PC-3 (cell line): ENCODE measurements around the gene ZNF25. TPM values are rescaled to one million over a fixed set of nuclear protein-coding genes. Genes with fewer than 3 reads are reported as not detected.

Experiments
- ATAC-seq: fragments of 200-7000 bp; cut with Tn5 transposase; 2 replicates; pipeline ENCODE4 v1.9.1; 2020; ENCODE audit warnings: mild to moderate bottlenecking, moderate library complexity
- BruUV-seq: library from RNA; stranded (reverse); fragments of 400-500 nt; replicated peaks from 2 replicates; lab custom pipeline; 2021; lab: Mats Ljungman, UMichigan
- CTCF ChIA-PET: fragments of 300-600 bp; sonication (Branson Sonifier 250); formaldehyde crosslinking; loops from one replicate; lab custom pipeline; 2022; ENCODE audit warnings: antibody characterized with exemption; lab: Charles Lee
- POLR2A ChIA-PET: fragments of 300-600 bp; sonication (Branson Sonifier 250); formaldehyde crosslinking; loops from one replicate; lab custom pipeline; 2022; ENCODE audit warnings: antibody characterized with exemption; ENCODE audit not compliant: unreplicated experiment; lab: Charles Lee
- DNase-seq: peaks from one replicate; pipeline ENCODE4 v3.0.0-alpha.2; 2015
- H2AFZ ChIP-seq: fragments of 300-600 bp; sonication (generic); 2 replicates; pipeline ENCODE4 v1.6.0; 2016; ENCODE audit warnings: antibody characterized with exemption, low read length
- H3F3A ChIP-seq: fragments of 300-600 bp; sonication (generic); one replicate; pipeline ENCODE4 v1.6.0; 2017; ENCODE audit warnings: antibody characterized with exemption, low read length, control low read depth, mild to moderate bottlenecking; ENCODE audit not compliant: unreplicated experiment
- H3K27ac ChIP-seq: fragments of 300-600 bp; sonication (generic); 2 replicates; pipeline ENCODE4 v1.5.1; 2016; ENCODE audit warnings: mild to moderate bottlenecking, low read length
- H3K27me3 ChIP-seq: fragments of 300-600 bp; sonication (generic); 2 replicates; pipeline ENCODE4 v1.6.1; 2016; ENCODE audit warnings: low read length, mixed read lengths
- H3K36me3 ChIP-seq: fragments of 300-600 bp; sonication (generic); 2 replicates; pipeline ENCODE4 v1.6.1; 2016; ENCODE audit warnings: low read depth, mixed run types, low read length, mixed read lengths
- H3K4me1 ChIP-seq: fragments of 300-600 bp; sonication (generic); 2 replicates; pipeline ENCODE4 v1.5.1; 2016; ENCODE audit warnings: low read length; ENCODE audit not compliant: insufficient read depth
- H3K4me2 ChIP-seq: fragments of 300-600 bp; sonication (generic); 2 replicates; pipeline ENCODE4 v1.6.0; 2016; ENCODE audit warnings: low read length
- H3K4me3 ChIP-seq: fragments of 300-600 bp; sonication (generic); 2 replicates; pipeline ENCODE4 v1.5.1; 2016; ENCODE audit warnings: mild to moderate bottlenecking, low read length, mixed read lengths
- H3K79me2 ChIP-seq: fragments of 300-600 bp; sonication (generic); 2 replicates; pipeline ENCODE4 v1.6.1; 2017; ENCODE audit warnings: low read length, mixed read lengths
- H3K9ac ChIP-seq: fragments of 300-600 bp; sonication (generic); 2 replicates; pipeline ENCODE4 v1.6.0; 2016; ENCODE audit warnings: mild to moderate bottlenecking, low read length
- H3K9me2 ChIP-seq: fragments of 300-600 bp; sonication (generic); replicated peaks from 2 replicates; pipeline ENCODE4 v1.6.1; 2016; ENCODE audit warnings: mixed run types, low read length, mixed read lengths
- H3K9me3 ChIP-seq: fragments of 300-600 bp; sonication (generic); 2 replicates; pipeline ENCODE4 v1.6.1; 2016; ENCODE audit warnings: low read length, mixed read lengths
- H4K20me1 ChIP-seq: fragments of 300-600 bp; sonication (generic); 2 replicates; pipeline ENCODE4 v1.6.1; 2016; ENCODE audit warnings: low read length, mixed read lengths
- CTCF ChIP-seq: fragments of 300-600 bp; sonication (generic); conservative IDR thresholded peaks from 2 replicates; pipeline ENCODE4 v1.5.1; 2017; ENCODE audit warnings: antibody characterized with exemption, low read depth, mild to moderate bottlenecking, low read length
- EZH2 ChIP-seq: fragments of 300-600 bp; sonication (generic); IDR thresholded peaks from one replicate; pipeline ENCODE4 v1.6.1; 2017; ENCODE audit warnings: antibody characterized with exemption, mild to moderate bottlenecking, low read length; ENCODE audit not compliant: unreplicated experiment
- EZH2phosphoT487 ChIP-seq: fragments of 300-600 bp; sonication (generic); IDR thresholded peaks from 2 replicates; pipeline ENCODE4 v1.6.1; 2018; ENCODE audit warnings: mild to moderate bottlenecking, antibody characterized with exemption, low read length, borderline replicate concordance
- intact Hi-C: fragments of 100-400 bp; cut with micrococcal nuclease; formaldehyde crosslinking; loops from 2 replicates; pipeline ENCODE4 v1.9.0; 2023
- total RNA-seq: library from RNA; depleted of rRNA; stranded (reverse); fragments of >200 nt; gene quantifications from 2 replicates; pipeline ENCODE4 v1.2.3, GENCODE V29; 2014

ZNF25 gene
- total RNA-seq, 1 experiment from 2014 or later = 3.9 TPM

DNA sequence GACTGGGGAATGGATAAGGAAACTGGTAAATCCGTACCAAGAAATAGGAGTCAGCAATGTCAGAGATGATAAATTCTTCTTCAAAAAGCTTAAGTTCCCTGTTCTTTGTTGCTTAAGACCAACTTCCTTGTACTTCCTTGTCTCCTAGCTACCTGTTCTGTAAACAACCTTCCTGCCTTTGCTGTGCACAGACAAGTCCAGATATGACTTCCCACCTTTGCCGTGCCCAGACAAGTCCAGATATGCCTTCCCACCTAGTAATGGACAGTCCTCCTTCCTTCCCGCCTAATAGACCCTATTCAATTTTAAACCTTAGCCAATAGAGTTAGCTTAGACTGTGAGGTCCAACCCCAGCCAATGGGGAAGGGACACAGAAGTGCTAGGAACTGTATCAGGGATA, 31.5 kb upstream of the ZNF25 start:
- TF ChIP-seq CTCF (no peak), EZH2 (no peak), EZH2phosphoT487 (no peak)
- H3F3A ChIP-seq = no peaks in the 10 kb centered on the region
- DNase-seq (no peak), ATAC-seq (no peak)
- CTCF ChIA-PET = no interaction called here
- no peaks in the 10 kb centered on the region for H4K20me1 ChIP-seq
- H3K36me3 ChIP-seq = no peaks in the 10 kb centered on the region
- H3K9me3 ChIP-seq = no peaks in the 10 kb centered on the region
- no peak overlapping the region for H3K27ac ChIP-seq
- H3K4me3 ChIP-seq = no peak overlapping the region
- peaks cover 18% of the 10 kb centered on the region for H3K4me1 ChIP-seq
- POLR2A ChIA-PET = no interaction called here
- peaks cover 18% of the 10 kb centered on the region for H3K79me2 ChIP-seq
- H3K9ac ChIP-seq = no peak overlapping the region
- intact Hi-C loops = no loop called here
- H3K27me3 ChIP-seq = no peaks in the 10 kb centered on the region
- H2AFZ ChIP-seq = no peak overlapping the region
- no peak overlapping the region for H3K4me2 ChIP-seq
- no peaks in the 10 kb centered on the region for H3K9me2 ChIP-seq
- no TSS peak for BruUV-seq

GRCh38 chr10:38007551-38007950, 31.1 kb upstream of the ZNF25 start:
- no TSS peak for BruUV-seq
- POLR2A ChIA-PET = no interaction called here
- Histone ChIP-seq H3K4me2 (no peak overlapping the region), H3K36me3 (no peaks in the 10 kb centered on the region), H2AFZ (no peak overlapping the region), H3K9me3 (no peaks in the 10 kb centered on the region), H3K4me3 (no peak overlapping the region), H3K9ac (no peak overlapping the region), H3K27me3 (no peaks in the 10 kb centered on the region), H3K9me2 (no peaks in the 10 kb centered on the region), H3K4me1 (peaks cover 18% of the 10 kb centered on the region), H4K20me1 (no peaks in the 10 kb centered on the region), H3F3A (no peaks in the 10 kb centered on the region), H3K79me2 (peaks cover 15% of the 10 kb centered on the region), H3K27ac (no peak overlapping the region)
- ATAC-seq = no peak
- intact Hi-C loops = no loop called here
- no peak for TF ChIP-seq CTCF
- TF ChIP-seq EZH2 = no peak
- no peak for TF ChIP-seq EZH2phosphoT487
- DNase-seq = no peak
- CTCF ChIA-PET = no interaction called here

DNA sequence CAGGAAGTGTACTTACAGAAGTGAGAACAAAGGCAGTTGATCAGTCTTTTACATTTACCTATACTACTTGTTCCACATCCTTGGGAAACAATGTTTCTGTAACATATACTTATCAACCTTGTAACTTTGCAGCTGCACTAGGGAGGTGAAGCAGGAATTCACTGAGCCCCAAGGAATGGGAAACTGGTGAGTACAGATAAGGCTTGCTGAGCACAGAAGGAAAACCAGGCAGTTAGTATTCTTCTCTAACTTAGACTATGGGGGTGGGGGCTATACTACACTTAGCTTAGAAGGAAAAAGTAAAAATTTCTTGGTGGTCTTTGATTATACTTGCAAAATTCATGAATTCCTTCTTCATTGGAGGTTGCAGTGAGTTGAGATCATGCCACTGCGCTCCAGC, 27.1 kb upstream of the ZNF25 start:
- Histone ChIP-seq H3K9me3 (no peaks in the 10 kb centered on the region), H3K4me3 (no peak overlapping the region), H2AFZ (no peak overlapping the region), H3K27me3 (no peaks in the 10 kb centered on the region), H3K9ac (no peak overlapping the region), H3K4me2 (no peak overlapping the region), H3K4me1 (no peaks in the 10 kb centered on the region), H3F3A (no peaks in the 10 kb centered on the region), H3K27ac (no peak overlapping the region), H3K9me2 (no peaks in the 10 kb centered on the region), H3K36me3 (no peaks in the 10 kb centered on the region), H4K20me1 (no peaks in the 10 kb centered on the region), H3K79me2 (no peaks in the 10 kb centered on the region)
- ATAC-seq (no peak), DNase-seq (no peak)
- TF ChIP-seq CTCF (no peak), EZH2 (no peak), EZH2phosphoT487 (no peak)
- no TSS peak for BruUV-seq
- ChIA-PET POLR2A (no interaction called here), CTCF (no interaction called here)
- intact Hi-C loops = no loop called here
